HEK293 (cell line): Measurements from ENCODE around the gene PLA2G4D.

ENCODE experiments used
- CTCF ChIA-PET: fragments of 350-600 bp; formaldehyde crosslinking; extraction: SDS; loops from one replicate; lab custom pipeline; 2021; ENCODE audit warnings: antibody characterized with exemption; lab: Yijun Ruan, JAX
- POLR2A ChIA-PET: fragments of 300-600 bp; formaldehyde crosslinking; extraction: SDS; loops from one replicate; lab custom pipeline; 2020; ENCODE audit warnings: antibody characterized with exemption, inconsistent platforms; lab: Yijun Ruan, JAX
- H3K27ac ChIP-seq: fragments of 200-500 bp; sonication (Bioruptor generic); 2 replicates; pipeline ENCODE4 v1.5.1; 2014; ENCODE audit warnings: low read depth, low read length, control low read depth, inconsistent platforms; ENCODE audit errors: extremely low read depth
- H3K36me3 ChIP-seq, 2 experiments: fragments of 200-500 bp in 1 of 2; sonication (Bioruptor generic) in 1 of 2; 1 replicate in 1 of 2; 2 replicates in 1 of 2; pipeline ENCODE4 v1.5.1; 2014 to 2017; ENCODE audit warnings: inconsistent platforms in 2 of 2, low read length in 2 of 2; ENCODE audit not compliant: control insufficient read depth in 2 of 2, insufficient read depth in 1 of 2
- H3K4me1 ChIP-seq: fragments of 200-500 bp; sonication (Bioruptor generic); 2 replicates; pipeline ENCODE4 v1.5.1; 2014; ENCODE audit warnings: mild to moderate bottlenecking, low read length, inconsistent platforms; ENCODE audit not compliant: control insufficient read depth, insufficient read depth
- H3K4me3 ChIP-seq: 2 replicates; pipeline ENCODE4 v1.5.1; 2011; ENCODE audit warnings: low read depth, mild to moderate bottlenecking, control low read depth, low read length, moderate library complexity
- H3K9me3 ChIP-seq: fragments of 200-500 bp; sonication (Bioruptor generic); 2 replicates; pipeline ENCODE4 v1.5.1; 2014; ENCODE audit warnings: low read depth, low read length, inconsistent platforms; ENCODE audit not compliant: control insufficient read depth, insufficient read depth
- BCL11B ChIP-seq: fragments of 450-650 bp; formaldehyde crosslinking; IDR thresholded peaks from 2 replicates; pipeline ENCODE4 v1.5.1; 2016; ENCODE audit warnings: low read depth, missing biosample characterization, missing genetic modification characterization
- GLI4 ChIP-seq: fragments of 450-650 bp; formaldehyde crosslinking; IDR thresholded peaks from 2 replicates; pipeline ENCODE4 v1.5.1; 2016; ENCODE audit warnings: missing biosample characterization, missing genetic modification characterization
- INSM2 ChIP-seq: fragments of 450-650 bp; formaldehyde crosslinking; IDR thresholded peaks from 2 replicates; pipeline ENCODE4 v1.5.1; 2016; ENCODE audit warnings: missing biosample characterization, missing genetic modification characterization
- KLF10 ChIP-seq: fragments of 450-650 bp; IDR thresholded peaks from 2 replicates; pipeline ENCODE4 v1.5.1; 2018; ENCODE audit warnings: missing biosample characterization, mild to moderate bottlenecking, missing genetic modification characterization
- KLF16 ChIP-seq: fragments of 450-650 bp; formaldehyde crosslinking; IDR thresholded peaks from 2 replicates; pipeline ENCODE4 v1.5.1; 2017; ENCODE audit warnings: missing biosample characterization, missing genetic modification characterization
- KLF7 ChIP-seq: fragments of 450-650 bp; formaldehyde crosslinking; IDR thresholded peaks from 2 replicates; pipeline ENCODE4 v1.5.1; 2016; ENCODE audit warnings: missing biosample characterization, missing genetic modification characterization, borderline replicate concordance
- KLF8 ChIP-seq: fragments of 450-650 bp; formaldehyde crosslinking; IDR thresholded peaks from 2 replicates; pipeline ENCODE4 v1.5.1; 2016; ENCODE audit warnings: missing biosample characterization, missing genetic modification characterization
- RBAK ChIP-seq: fragments of 450-650 bp; formaldehyde crosslinking; IDR thresholded peaks from 2 replicates; pipeline ENCODE4 v1.5.1; 2016; ENCODE audit warnings: missing biosample characterization, missing genetic modification characterization
- ZBTB6 ChIP-seq: fragments of 450-650 bp; formaldehyde crosslinking; IDR thresholded peaks from 2 replicates; pipeline ENCODE4 v1.5.1; 2017; ENCODE audit warnings: missing biosample characterization, missing genetic modification characterization
- ZEB2 ChIP-seq: fragments of 450-650 bp; formaldehyde crosslinking; IDR thresholded peaks from 2 replicates; pipeline ENCODE4 v1.5.1; 2016; ENCODE audit warnings: missing biosample characterization, missing genetic modification characterization
- ZNF112 ChIP-seq: fragments of 450-650 bp; formaldehyde crosslinking; IDR thresholded peaks from 2 replicates; pipeline ENCODE4 v1.5.0; 2017; ENCODE audit warnings: missing biosample characterization, missing genetic modification characterization
- ZNF155 ChIP-seq: fragments of 450-650 bp; formaldehyde crosslinking; IDR thresholded peaks from 2 replicates; pipeline ENCODE4 v1.5.1; 2016; ENCODE audit warnings: missing biosample characterization, missing genetic modification characterization
- ZNF18 ChIP-seq: fragments of 450-650 bp; formaldehyde crosslinking; IDR thresholded peaks from 2 replicates; pipeline ENCODE4 v1.5.1; 2016; ENCODE audit warnings: missing biosample characterization, missing genetic modification characterization
- ZNF19 ChIP-seq: fragments of 450-650 bp; formaldehyde crosslinking; IDR thresholded peaks from 2 replicates; pipeline ENCODE4; 2016; ENCODE audit warnings: missing biosample characterization, missing genetic modification characterization, low read depth
- ZNF2 ChIP-seq: fragments of 450-650 bp; formaldehyde crosslinking; IDR thresholded peaks from 2 replicates; pipeline ENCODE4 v1.5.1; 2016; ENCODE audit warnings: missing biosample characterization, missing genetic modification characterization
- ZNF23 ChIP-seq: fragments of 450-650 bp; formaldehyde crosslinking; IDR thresholded peaks from 2 replicates; pipeline ENCODE4 v1.5.1; 2016; ENCODE audit warnings: missing biosample characterization, missing genetic modification characterization, borderline replicate concordance
- ZNF248 ChIP-seq: fragments of 450-650 bp; formaldehyde crosslinking; IDR thresholded peaks from 2 replicates; pipeline ENCODE4 v1.5.1; 2017; ENCODE audit warnings: missing biosample characterization, missing genetic modification characterization
- ZNF324 ChIP-seq: fragments of 450-650 bp; formaldehyde crosslinking; IDR thresholded peaks from 2 replicates; pipeline ENCODE4 v1.5.1; 2016; ENCODE audit warnings: missing biosample characterization, missing genetic modification characterization
- ZNF341 ChIP-seq: fragments of 450-650 bp; formaldehyde crosslinking; IDR thresholded peaks from 2 replicates; pipeline ENCODE4; 2016; ENCODE audit warnings: low read depth, missing biosample characterization, missing genetic modification characterization
- ZNF560 ChIP-seq: fragments of 450-650 bp; formaldehyde crosslinking; IDR thresholded peaks from 2 replicates; pipeline ENCODE4 v1.5.1; 2017; ENCODE audit warnings: missing biosample characterization, missing genetic modification characterization, borderline replicate concordance
- ZNF654 ChIP-seq: fragments of 450-650 bp; formaldehyde crosslinking; IDR thresholded peaks from 2 replicates; pipeline ENCODE4 v1.5.1; 2016; ENCODE audit warnings: low read depth, missing biosample characterization, missing genetic modification characterization
- ZNF777 ChIP-seq: fragments of 450-650 bp; formaldehyde crosslinking; IDR thresholded peaks from 2 replicates; pipeline ENCODE4 v1.5.1; 2017; ENCODE audit warnings: missing biosample characterization, missing genetic modification characterization, borderline replicate concordance
- ZSCAN30 ChIP-seq: fragments of 450-650 bp; IDR thresholded peaks from 2 replicates; pipeline ENCODE4 v1.5.1; 2018; ENCODE audit warnings: missing biosample characterization, mild to moderate bottlenecking, missing genetic modification characterization, moderate library complexity
- TF ChIP-seq, protein P1 (sequence below): fragments of 450-650 bp; formaldehyde crosslinking; IDR thresholded peaks from 2 replicates; pipeline ENCODE4 v1.5.1; 2016; ENCODE audit warnings: missing biosample characterization, missing genetic modification characterization
- TF ChIP-seq, protein P2 (sequence below): fragments of 450-650 bp; formaldehyde crosslinking; IDR thresholded peaks from 2 replicates; pipeline ENCODE4 v1.5.1; 2016; ENCODE audit warnings: missing biosample characterization, missing genetic modification characterization

PLA2G4D gene

GRCh38 chr15:42134617-42135245 is 40.4 kb upstream of the PLA2G4D start:
- no peaks in the 10 kb centered on the region for H3K36me3 ChIP-seq
- ChIA-PET CTCF (interaction anchor here (0.6 to 2.2 kb wide), 18 partner anchors 9 to 573 kb away, joined by 3 to 12 read pairs (median 4); no protein-coding TSS in a partner anchor), POLR2A (no interaction called here)
- H3K27ac ChIP-seq = no peak overlapping the region
- no peak overlapping the region for H3K4me3 ChIP-seq
- TF ChIP-seq ZNF248 (no peak), BCL11B (tag by site-specific recombination) (no peak), INSM2 (no peak), ZBTB6 (tag by site-specific recombination) (no peak), KLF7 (tag by site-specific recombination) (no peak), ZNF324 (tag by site-specific recombination) (no peak), ZEB2 (tag by site-specific recombination) (no peak), ZNF155 (tag by site-specific recombination) (no peak), ZNF23 (tag by site-specific recombination) (no peak), ZNF112 (tag by site-specific recombination) (no peak), ZNF777 (no peak), KLF8 (tag by site-specific recombination) (no peak), ZNF18 (tag by site-specific recombination) (no peak), GLI4 (tag by site-specific recombination) (no peak), ZNF560 (tag by site-specific recombination) (no peak), ZNF19 (no peak), KLF10 (no peak), RBAK (tag by site-specific recombination) (no peak)
- TF ChIP-seq, protein P1, sequence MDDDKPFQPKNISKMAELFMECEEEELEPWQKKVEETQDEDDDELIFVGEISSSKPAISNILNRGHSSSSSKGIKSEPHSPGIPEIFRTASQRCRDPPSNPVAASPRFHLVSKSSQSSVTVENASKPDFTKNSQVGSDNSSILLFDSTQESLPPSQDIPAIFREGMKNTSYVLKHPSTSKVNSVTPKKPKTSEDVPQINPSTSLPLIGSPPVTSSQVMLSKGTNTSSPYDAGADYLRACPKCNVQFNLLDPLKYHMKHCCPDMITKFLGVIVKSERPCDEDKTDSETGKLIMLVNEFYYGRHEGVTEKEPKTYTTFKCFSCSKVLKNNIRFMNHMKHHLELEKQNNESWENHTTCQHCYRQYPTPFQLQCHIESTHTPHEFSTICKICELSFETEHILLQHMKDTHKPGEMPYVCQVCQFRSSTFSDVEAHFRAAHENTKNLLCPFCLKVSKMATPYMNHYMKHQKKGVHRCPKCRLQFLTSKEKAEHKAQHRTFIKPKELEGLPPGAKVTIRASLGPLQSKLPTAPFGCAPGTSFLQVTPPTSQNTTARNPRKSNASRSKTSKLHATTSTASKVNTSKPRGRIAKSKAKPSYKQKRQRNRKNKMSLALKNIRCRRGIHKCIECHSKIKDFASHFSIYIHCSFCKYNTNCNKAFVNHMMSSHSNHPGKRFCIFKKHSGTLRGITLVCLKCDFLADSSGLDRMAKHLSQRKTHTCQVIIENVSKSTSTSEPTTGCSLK (tag by site-specific recombination) = no peak
- H3K9me3 ChIP-seq = no peaks in the 10 kb centered on the region
- H3K4me1 ChIP-seq = peaks cover 9% of the 10 kb centered on the region

GRCh38 chr15:42133886-42134502 is 39.6 kb upstream of the PLA2G4D start:
- no peaks in the 10 kb centered on the region for H3K9me3 ChIP-seq
- H3K4me3 ChIP-seq = no peak overlapping the region
- H3K36me3 ChIP-seq = no peaks in the 10 kb centered on the region
- ChIA-PET CTCF (interaction anchor here (0.6 to 1.9 kb wide), 16 partner anchors 8 to 398 kb away, joined by 3 to 12 read pairs (median 4); no protein-coding TSS in a partner anchor), POLR2A (no interaction called here)
- H3K27ac ChIP-seq = no peak overlapping the region
- peaks cover 9% of the 10 kb centered on the region for H3K4me1 ChIP-seq
- 0 out of 2 replicates have a peak, but pooled peaks have one; percentile 54 for TF ChIP-seq ZNF2 (tag by site-specific recombination)
- TF ChIP-seq ZSCAN30 (tag by site-specific recombination) = peak; percentile 60; the same call in 1 of the 2 replicates
- TF ChIP-seq ZNF341 (tag by site-specific recombination) = no peak
- TF ChIP-seq, protein P2, sequence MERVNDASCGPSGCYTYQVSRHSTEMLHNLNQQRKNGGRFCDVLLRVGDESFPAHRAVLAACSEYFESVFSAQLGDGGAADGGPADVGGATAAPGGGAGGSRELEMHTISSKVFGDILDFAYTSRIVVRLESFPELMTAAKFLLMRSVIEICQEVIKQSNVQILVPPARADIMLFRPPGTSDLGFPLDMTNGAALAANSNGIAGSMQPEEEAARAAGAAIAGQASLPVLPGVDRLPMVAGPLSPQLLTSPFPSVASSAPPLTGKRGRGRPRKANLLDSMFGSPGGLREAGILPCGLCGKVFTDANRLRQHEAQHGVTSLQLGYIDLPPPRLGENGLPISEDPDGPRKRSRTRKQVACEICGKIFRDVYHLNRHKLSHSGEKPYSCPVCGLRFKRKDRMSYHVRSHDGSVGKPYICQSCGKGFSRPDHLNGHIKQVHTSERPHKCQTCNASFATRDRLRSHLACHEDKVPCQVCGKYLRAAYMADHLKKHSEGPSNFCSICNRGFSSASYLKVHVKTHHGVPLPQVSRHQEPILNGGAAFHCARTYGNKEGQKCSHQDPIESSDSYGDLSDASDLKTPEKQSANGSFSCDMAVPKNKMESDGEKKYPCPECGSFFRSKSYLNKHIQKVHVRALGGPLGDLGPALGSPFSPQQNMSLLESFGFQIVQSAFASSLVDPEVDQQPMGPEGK (tag by site-specific recombination) = peak; percentile 52; the same call in 1 of the 2 replicates
- peak; percentile 71 for TF ChIP-seq ZNF654 (tag by site-specific recombination)
- no peak for TF ChIP-seq KLF16 (tag by site-specific recombination)
